OCI-LY7 (cell line): ENCODE results near the gene GALNT10. TPM values are rescaled to one million over a fixed set of nuclear protein-coding genes. Genes with fewer than 3 reads are reported as not detected.

Experiments
- BruUV-seq: library from RNA; stranded (reverse); fragments of 400-500 nt; replicated peaks from 2 replicates; lab custom pipeline; 2021; lab: Mats Ljungman, UMichigan
- CTCF ChIA-PET: fragments of 300-600 bp; sonication (Branson Sonifier 250); formaldehyde crosslinking; loops from one replicate; lab custom pipeline; 2022; ENCODE audit warnings: antibody characterized with exemption; ENCODE audit not compliant: unreplicated experiment; lab: Charles Lee
- POLR2A ChIA-PET: fragments of 300-600 bp; sonication (Branson Sonifier 250); formaldehyde crosslinking; loops from one replicate; lab custom pipeline; 2022; ENCODE audit warnings: antibody characterized with exemption; lab: Charles Lee
- DNase-seq: peaks from one replicate; pipeline ENCODE4 v3.0.0-alpha.2; 2015; ENCODE audit warnings: low spot score
- H2AFZ ChIP-seq: fragments of 200-600 bp; sonication (generic), shearing (Covaris generic); 2 replicates; pipeline ENCODE4 v1.6.1; 2014; ENCODE audit warnings: mild to moderate bottlenecking, antibody characterized with exemption, low read length, moderate library complexity
- H3K27ac ChIP-seq: fragments of 200-600 bp; sonication (generic); 2 replicates; pipeline ENCODE4 v1.5.1; 2014; ENCODE audit warnings: mixed run types, low read depth, mild to moderate bottlenecking, moderate library complexity, low read length, inconsistent platforms; ENCODE audit not compliant: poor library complexity, severe bottlenecking
- H3K36me3 ChIP-seq: fragments of 200-600 bp; sonication (generic); 2 replicates; pipeline ENCODE4 v1.6.1; 2014; ENCODE audit warnings: mild to moderate bottlenecking, antibody characterized with exemption, low read length, moderate library complexity, mixed read lengths; ENCODE audit not compliant: insufficient read depth
- H3K4me1 ChIP-seq: fragments of 200-600 bp; sonication (generic); 2 replicates; pipeline ENCODE4 v1.5.1; 2014; ENCODE audit warnings: mild to moderate bottlenecking, low read length; ENCODE audit not compliant: insufficient read depth, poor library complexity, severe bottlenecking
- H3K4me2 ChIP-seq: fragments of 200-600 bp; sonication (generic); 2 replicates; pipeline ENCODE4 v1.6.1; 2014; ENCODE audit warnings: mild to moderate bottlenecking, low read length
- H3K4me3 ChIP-seq: fragments of 200-600 bp; sonication (generic); 2 replicates; pipeline ENCODE4 v1.5.1; 2014; ENCODE audit warnings: mild to moderate bottlenecking, low read depth, low read length; ENCODE audit not compliant: poor library complexity, severe bottlenecking
- H3K79me2 ChIP-seq: fragments of 200-600 bp; sonication (generic); 2 replicates; pipeline ENCODE4 v1.6.1; 2016; ENCODE audit warnings: low read depth, mild to moderate bottlenecking, low read length, moderate library complexity, mixed read lengths; ENCODE audit not compliant: insufficient read depth
- H3K9me2 ChIP-seq: fragments of 200-600 bp; sonication (generic); 2 replicates; pipeline ENCODE4 v1.6.1; 2016; ENCODE audit warnings: mild to moderate bottlenecking, low read length, mixed read lengths; ENCODE audit not compliant: insufficient read depth
- H3K9me3 ChIP-seq: fragments of 200-600 bp; sonication (generic); 2 replicates; pipeline ENCODE4 v1.6.1; 2014; ENCODE audit warnings: mild to moderate bottlenecking, mixed run types, low read length, mixed read lengths
- H4K20me1 ChIP-seq: fragments of 200-600 bp; sonication (generic); 2 replicates; pipeline ENCODE4 v1.6.1; 2014; ENCODE audit warnings: mild to moderate bottlenecking, antibody characterized with exemption, low read length, moderate library complexity, mixed read lengths; ENCODE audit not compliant: insufficient read depth
- CTCF ChIP-seq: fragments of 200-600 bp; sonication (generic); conservative IDR thresholded peaks from 2 replicates; pipeline ENCODE4 v1.5.1; 2014; ENCODE audit warnings: mild to moderate bottlenecking, antibody characterized with exemption, low read length, moderate library complexity, mixed read lengths
- EZH2phosphoT487 ChIP-seq: fragments of 200-600 bp; sonication (generic); IDR thresholded peaks from 2 replicates; pipeline ENCODE4 v1.6.1; 2018; ENCODE audit warnings: low read depth, borderline replicate concordance, mild to moderate bottlenecking, mixed run types, antibody characterized with exemption, low read length, moderate library complexity, mixed read lengths
- intact Hi-C: fragments of 100-400 bp; cut with micrococcal nuclease; formaldehyde crosslinking; loops from one replicate; pipeline ENCODE4 v1.10.0; 2022; ENCODE audit not compliant: unreplicated experiment
- total RNA-seq, 2 experiments: library from RNA; depleted of rRNA in 1 of 2; stranded (reverse); fragments of >200 nt in 1 of 2; shearing (Covaris generic) in 1 of 2; gene quantifications; 2 replicates each; pipeline ENCODE4 v1.2.3, GENCODE V29; 2014 to 2022

The GALNT10 gene
- total RNA-seq, 2 experiments from 2014 or later = 7.3 to 20.6 TPM

- ChIA-PET CTCF (no interaction called here), POLR2A (interaction anchor here (1.0 kb wide), 1 partner anchor 8 kb away, joined by 4 read pairs; no protein-coding TSS in a partner anchor)
- Histone ChIP-seq H3K36me3 (no peaks in the 10 kb centered on the region), H4K20me1 (no peaks in the 10 kb centered on the region; the same call in 1 of the 2 replicates), H2AFZ (no peak overlapping the region), H3K79me2 (no peaks in the 10 kb centered on the region), H3K9me3 (no peaks in the 10 kb centered on the region), H3K4me3 (no peak overlapping the region), H3K9me2 (no peaks in the 10 kb centered on the region), H3K27ac (no peak overlapping the region), H3K4me1 (no peaks in the 10 kb centered on the region), H3K4me2 (no peak overlapping the region)
- no TSS peak for BruUV-seq
- DNase-seq = no peak
- TF ChIP-seq CTCF (no peak), EZH2phosphoT487 (no peak)
- intact Hi-C loops = no loop called here
These were observed 9.2 kb downstream of the GALNT10 start for GRCh38 chr5:154199671-154200220.

GRCh38 chr5:154200221-154200620 is 9.7 kb downstream of the GALNT10 start:
- intact Hi-C loops = no loop called here
- H3K36me3 ChIP-seq = no peaks in the 10 kb centered on the region
- CTCF ChIA-PET = no interaction called here
- POLR2A ChIA-PET = interaction anchor here (0.6 to 1.0 kb wide), 4 partner anchors 8 to 641 kb away, joined by 3 to 4 read pairs (median 3); no protein-coding TSS in a partner anchor
- no peak for TF ChIP-seq CTCF
- TF ChIP-seq EZH2phosphoT487 = no peak
- no peak overlapping the region for H3K4me3 ChIP-seq
- no peaks in the 10 kb centered on the region for H3K9me3 ChIP-seq
- no peak overlapping the region for H3K4me2 ChIP-seq
- no peak overlapping the region for H2AFZ ChIP-seq
- H3K27ac ChIP-seq = no peak overlapping the region
- no peak for DNase-seq
- no peaks in the 10 kb centered on the region for H3K79me2 ChIP-seq
- H4K20me1 ChIP-seq = no peaks in the 10 kb centered on the region; the same call in 1 of the 2 replicates
- no TSS peak for BruUV-seq
- H3K4me1 ChIP-seq = no peaks in the 10 kb centered on the region
- H3K9me2 ChIP-seq = no peaks in the 10 kb centered on the region

GRCh38 chr5:154201108-154201769 is 10.7 kb downstream of the GALNT10 start:
- H3K4me1 ChIP-seq = no peaks in the 10 kb centered on the region
- H3K4me2 ChIP-seq = no peak overlapping the region
- ChIA-PET POLR2A (interaction anchor here (0.8 to 1.0 kb wide), 2 partner anchors 15 to 642 kb away, joined by 3 read pairs; no protein-coding TSS in a partner anchor), CTCF (no interaction called here)
- no peak overlapping the region for H3K27ac ChIP-seq
- H3K36me3 ChIP-seq = no peaks in the 10 kb centered on the region
- TF ChIP-seq CTCF (no peak), EZH2phosphoT487 (no peak)
- no peaks in the 10 kb centered on the region; the same call in 1 of the 2 replicates for H4K20me1 ChIP-seq
- H3K9me2 ChIP-seq = no peaks in the 10 kb centered on the region
- no peak overlapping the region for H3K4me3 ChIP-seq
- H3K9me3 ChIP-seq = no peaks in the 10 kb centered on the region
- DNase-seq = no peak
- H3K79me2 ChIP-seq = no peaks in the 10 kb centered on the region
- BruUV-seq = no TSS peak
- no peak overlapping the region for H2AFZ ChIP-seq
- intact Hi-C loops = no loop called here
